Amygdala (tissue), 56 donors: ENCODE results near the gene TMCC2.
"Not testable (repeated sequence)": the region's sequence is repeated elsewhere in the genome, so short reads cannot be mapped to it uniquely, and the experiment has no call there.

ENCODE experiments used
- DNase-seq, 56 donors: peaks; one replicate each; lab custom pipeline; 2025; lab: John Stamatoyannopoulos, UW

The TMCC2 gene, protein sequence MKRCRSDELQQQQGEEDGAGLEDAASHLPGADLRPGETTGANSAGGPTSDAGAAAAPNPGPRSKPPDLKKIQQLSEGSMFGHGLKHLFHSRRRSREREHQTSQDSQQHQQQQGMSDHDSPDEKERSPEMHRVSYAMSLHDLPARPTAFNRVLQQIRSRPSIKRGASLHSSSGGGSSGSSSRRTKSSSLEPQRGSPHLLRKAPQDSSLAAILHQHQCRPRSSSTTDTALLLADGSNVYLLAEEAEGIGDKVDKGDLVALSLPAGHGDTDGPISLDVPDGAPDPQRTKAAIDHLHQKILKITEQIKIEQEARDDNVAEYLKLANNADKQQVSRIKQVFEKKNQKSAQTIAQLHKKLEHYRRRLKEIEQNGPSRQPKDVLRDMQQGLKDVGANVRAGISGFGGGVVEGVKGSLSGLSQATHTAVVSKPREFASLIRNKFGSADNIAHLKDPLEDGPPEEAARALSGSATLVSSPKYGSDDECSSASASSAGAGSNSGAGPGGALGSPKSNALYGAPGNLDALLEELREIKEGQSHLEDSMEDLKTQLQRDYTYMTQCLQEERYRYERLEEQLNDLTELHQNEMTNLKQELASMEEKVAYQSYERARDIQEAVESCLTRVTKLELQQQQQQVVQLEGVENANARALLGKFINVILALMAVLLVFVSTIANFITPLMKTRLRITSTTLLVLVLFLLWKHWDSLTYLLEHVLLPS

DNA sequence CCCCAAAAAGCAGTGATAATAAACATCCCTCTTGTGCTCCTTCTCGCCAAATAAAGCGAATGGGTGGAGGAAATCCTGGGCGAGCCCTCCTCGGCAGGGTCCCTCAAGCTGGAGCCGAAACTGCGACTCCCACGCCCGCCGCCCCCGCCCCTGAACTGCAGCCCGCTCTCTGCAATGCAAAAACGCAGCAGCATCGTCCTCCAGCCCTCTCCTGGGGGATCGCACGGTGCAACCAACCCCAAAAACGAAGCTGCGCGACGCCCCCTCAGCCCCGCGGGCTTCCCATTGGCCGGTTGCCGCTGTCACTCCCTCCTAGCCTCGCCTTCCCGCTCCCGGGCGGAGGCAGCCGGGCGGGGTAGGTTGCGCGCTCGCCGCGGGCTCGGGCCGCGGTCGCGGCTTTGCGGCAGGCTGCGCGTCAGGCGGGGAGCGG is at the start of gene TMCC2:
Gene TMCC2, plus strand, starts transcription at position 363 of the 430 bp plus-strand sequence. CDS start 619 bp downstream, outside the sequence.
- DNase-seq = peak in 55 of 56 donors; percentile 47 to 97 (median 90)

DNA sequence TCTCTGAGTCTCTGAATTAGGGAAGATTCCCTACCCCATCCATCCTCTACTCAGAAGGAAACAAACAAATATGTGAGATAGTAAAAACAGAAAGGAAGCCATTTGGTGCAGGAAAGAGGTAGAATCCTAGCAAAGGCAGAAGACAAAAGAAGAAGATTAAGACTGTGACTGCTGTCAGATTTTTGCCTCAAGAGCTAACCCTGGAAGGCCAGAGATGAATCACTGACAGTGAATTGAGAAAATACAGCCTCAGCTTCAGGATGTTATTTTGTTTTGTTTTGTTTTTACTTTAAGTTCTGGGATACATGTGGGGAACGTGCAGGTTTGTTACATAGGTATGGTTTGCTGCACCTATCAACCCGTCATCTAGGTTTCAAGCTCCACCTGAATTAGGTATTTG is 47.9 kb upstream of the TMCC2 start:
- DNase-seq = no peak

DNA sequence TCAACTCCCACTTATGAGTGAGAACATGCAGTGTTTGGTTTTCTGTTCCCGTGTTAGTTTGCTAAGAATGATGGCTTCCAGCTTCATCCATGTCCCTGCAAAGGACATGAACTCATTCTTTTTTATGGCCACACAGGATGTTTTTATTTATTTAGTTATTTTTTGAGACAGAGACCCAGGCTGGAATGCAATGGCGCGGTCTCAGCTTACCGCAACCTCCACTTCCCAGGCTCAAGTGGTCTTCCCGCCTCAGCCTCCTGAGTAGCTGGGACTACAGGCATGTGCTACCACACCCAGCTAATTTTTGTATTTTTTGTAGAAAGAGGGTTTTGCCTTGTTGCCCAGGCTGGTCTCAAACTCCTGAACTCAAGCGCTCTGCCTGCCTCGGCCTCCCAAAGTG is 47.4 kb upstream of the TMCC2 start:
- not testable (repeated sequence) for DNase-seq

DNA sequence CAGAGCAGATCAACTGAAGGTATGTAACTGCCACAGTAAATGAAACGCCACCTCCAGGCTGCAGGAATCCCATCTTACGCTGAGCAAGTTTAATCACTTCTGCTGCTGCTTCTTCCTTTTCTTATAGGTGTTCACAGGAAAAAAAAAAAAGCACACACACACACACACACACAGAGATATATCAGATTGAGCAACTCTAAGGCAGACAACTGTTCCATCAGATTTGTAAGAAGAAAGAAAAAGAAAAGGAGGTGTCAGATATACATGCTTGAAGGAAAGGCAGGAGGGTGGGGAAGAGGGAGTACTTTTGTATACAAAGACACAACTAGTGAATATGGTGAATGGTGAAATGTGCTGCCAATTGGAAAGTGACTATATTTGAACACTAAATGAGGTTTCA is 44.8 kb upstream of the TMCC2 start:
- DNase-seq = no peak

DNA sequence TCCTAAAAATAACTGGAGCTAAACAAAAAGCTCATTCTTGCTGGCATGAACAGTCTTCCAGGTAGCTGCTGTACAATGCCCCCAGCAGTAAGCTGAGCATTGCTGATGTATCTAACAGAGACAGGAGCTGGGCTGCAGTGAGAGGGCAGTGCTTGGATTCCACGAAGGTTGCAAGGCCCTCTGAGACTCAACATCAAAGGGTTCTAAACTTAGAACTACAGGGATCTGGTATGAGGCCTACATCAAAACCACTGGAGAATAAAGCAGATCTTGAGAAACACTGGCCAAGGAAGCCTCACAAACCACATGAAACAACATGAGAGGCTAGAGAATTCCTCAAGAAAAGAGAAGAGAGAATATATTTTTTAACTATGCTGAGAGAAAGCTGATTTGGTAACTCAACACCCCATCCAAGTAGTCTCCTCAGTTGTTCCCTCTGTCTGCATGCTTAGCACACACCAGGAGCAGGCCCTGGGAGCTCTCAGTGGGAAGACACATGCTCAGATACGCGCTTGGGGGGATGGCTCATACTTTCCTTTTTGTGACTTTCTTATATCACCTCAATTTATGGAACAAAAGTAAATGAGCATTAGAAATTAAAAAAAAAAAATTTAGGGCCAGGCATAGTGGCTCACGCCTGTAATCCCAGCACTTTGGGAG is 43.9 kb upstream of the TMCC2 start:
- peak in 1 of 56 donors; percentile 16 for DNase-seq

DNA sequence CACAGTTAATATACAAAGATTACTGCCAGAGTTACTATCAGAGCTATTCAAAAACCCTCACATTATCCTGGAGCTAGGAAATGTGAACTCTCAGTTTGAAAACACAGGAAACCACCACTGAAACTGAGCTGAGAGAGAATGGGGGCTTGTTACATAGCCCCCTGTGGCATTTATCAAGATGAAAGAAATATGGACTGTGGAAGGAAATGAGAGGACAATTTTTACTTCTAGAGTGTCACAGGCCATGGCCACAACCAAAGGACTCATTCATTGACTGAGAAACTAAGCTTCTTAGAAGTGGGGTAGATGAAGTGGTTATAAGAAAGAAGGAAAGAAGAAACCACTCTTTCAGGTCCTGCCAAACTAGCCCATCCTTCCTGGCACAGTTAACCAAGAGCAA is 41.6 kb upstream of the TMCC2 start:
- no peak for DNase-seq

DNA sequence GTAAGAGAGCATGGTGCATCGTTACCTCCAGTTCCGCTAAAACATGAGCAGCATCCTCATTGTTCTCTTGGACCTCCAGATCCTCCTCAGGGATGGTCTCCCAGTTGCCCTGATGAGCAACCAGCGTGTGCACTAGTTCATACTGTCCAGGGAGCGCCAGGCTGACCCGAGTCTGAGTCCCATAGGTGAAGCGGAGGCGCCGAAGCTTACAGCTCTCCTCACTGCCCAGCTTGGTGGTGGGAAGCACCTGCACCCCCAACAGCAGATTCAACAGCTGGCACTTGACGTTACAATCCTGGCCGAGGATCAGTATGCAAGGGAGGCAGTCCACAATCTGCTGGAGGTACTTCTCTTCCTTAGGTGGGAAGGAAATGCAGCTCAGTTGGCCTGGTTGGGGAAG is 40.3 kb upstream of the TMCC2 start:
- DNase-seq = no peak

DNA sequence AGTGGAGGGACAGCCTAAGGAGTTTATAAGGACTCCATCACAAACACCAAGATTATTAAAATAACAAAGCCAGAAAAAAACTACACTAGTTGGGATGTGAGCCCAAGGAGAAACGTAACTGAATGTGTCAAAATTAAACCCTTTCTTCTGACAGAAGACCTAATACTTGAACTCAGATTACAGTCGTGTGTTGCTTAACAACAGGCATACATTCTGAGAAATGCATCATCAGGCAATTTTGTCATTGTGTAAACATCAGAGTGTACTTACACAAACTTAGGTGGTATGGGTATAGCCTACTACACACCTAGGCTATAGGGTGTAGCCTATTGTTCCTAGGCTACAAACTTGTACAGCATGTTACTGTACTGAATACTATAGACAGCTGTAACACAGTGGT is 39.6 kb upstream of the TMCC2 start:
- no peak for DNase-seq

DNA sequence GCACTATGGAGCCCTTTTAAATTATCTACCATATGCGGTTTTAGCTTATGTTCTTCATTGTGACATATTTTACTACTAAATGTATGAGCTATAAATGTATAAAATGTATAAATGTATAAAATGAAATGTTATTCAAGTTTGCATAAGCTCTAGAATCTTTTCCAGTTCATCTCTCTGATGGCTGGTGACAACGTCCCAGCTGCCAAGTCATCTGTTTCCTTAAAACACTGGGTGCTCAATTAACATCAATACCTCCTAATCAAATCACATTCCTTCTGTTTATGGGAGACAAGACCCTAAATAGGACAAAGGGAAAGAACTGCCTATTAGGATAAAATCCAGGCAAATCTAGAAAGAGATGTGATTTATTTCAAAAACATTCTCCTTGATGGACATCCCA is 39.1 kb upstream of the TMCC2 start:
- DNase-seq = no peak

DNA sequence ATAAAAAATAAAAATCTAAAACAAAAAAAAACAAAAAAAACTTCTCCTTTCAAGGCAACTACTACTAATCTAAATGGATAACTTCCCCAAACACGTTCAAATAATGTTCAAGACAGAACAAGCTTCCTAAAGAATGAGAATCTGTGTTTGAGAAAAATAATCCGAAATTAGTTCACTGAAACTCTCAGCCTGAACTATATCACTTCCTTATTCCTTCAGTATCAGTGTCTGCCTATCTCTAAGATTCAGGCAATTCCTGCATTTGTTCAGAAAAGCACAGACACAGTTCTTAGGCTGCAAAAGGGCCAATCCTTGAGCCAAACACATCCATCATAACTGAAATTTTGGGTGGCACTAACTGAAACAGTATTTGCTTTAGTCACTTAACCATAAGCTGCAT is 38.6 kb upstream of the TMCC2 start:
- no peak for DNase-seq

DNA sequence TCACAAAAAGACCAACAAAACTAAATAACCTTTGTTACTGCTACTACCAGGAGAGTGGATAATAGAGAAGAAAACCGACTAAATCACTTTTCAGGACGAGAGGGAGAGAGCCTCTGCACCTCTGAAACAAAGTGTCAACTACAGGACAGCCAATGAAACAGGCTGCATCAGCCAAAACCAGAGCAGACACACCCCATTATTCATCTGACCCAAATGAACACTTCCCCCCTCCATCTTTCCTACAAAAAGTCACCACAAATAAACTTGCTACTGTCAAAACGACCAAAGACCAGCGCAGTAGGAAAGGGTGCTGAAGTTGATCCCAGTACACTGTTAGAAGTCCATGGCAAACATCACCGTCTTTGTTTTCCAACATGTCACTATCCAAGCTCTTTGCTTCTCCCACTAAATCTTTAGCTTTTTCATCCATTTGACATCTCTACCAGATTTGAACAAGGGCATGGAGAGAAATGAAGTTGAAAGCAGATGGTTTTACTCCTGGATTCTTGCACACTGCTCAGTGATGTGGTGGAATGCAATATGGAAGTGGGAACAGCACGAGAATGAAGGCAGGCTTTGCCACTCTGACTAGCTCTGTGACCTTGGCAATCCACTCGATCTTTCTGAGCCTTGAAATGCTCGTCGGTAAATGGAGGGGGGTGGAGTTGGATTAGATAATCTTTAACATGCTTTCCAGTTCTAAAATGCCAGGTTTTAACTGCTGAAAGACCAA is 36.7 kb upstream of the TMCC2 start:
- DNase-seq = no peak

DNA sequence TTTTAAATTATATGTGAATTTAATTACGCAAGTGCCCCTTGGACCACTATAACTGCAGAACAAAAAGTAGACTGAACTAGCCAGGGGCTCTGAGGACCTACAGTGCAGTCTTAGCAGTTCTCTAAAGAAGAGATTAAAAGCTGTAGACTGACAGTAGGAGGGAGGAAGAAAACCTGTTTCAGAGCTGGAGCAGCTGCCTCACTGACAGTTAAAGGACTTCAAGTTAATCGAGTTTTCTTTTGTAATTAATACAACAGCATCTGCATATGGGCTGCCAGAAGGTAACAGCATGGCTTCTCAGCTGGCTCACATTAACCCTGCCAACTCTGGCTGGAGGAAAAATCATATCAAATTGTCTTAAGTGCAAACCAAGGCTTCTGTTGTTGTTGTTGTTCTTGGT is 36.1 kb upstream of the TMCC2 start:
- no peak for DNase-seq

DNA sequence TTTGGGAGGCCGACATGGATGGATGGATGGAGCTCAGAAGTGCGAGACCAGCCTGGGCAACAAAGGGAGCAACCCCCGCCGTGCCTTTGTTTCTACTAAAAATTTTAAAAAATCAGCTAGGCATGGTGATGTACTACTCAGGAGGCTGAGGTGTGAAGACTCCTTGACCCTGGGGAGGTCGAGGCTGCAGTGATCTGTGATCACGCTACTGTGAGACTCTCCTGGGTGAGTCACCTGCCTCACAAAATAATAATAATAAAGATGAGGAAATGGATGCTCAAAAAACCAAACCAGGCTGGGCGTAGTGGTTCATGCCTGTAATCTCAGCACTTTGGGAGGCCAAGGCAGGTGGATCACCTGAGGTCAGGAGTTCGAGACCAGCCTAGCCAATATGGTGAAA is 35.5 kb upstream of the TMCC2 start:
- DNase-seq = no peak

DNA sequence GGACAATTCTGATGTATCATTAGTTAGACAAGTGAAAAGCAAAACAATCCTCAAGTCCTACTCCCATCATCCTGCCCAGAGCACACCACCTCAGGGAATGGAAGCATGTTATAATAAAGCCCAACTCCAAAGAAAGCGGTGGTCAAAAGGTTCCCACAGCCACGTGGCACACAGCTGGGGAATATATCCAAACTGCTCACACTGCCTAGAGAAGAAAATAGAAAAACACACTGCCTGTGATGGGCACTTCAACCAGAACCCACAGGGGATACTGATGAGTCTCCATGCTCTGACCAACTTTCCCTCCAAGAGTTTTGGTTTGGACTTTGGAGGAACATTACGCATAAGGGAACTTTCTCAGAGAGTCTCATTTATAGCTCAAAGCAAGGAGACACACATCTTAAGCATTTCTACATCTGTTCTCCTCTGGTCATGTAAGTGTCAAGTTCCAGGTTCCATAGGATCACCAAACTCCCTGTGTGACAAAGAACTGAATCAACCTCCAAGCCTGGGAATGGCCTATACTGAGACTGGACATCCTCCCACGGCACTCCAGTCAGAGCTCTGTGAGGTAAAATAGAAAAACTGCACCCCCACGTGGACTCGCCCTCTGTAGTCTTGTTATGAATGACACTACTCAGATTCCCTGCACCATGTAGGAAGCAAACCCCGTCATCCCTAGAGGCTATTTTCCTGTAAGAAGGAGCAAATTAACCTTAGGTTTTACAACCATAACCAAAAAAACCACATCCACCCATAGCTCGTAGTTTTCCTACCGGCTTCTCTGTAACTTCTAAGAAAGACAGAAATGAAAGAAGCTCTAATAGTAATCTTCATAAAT is 28.4 kb upstream of the TMCC2 start:
- peak in 4 of 56 donors; percentile 9 to 24 (median 10) for DNase-seq

DNA sequence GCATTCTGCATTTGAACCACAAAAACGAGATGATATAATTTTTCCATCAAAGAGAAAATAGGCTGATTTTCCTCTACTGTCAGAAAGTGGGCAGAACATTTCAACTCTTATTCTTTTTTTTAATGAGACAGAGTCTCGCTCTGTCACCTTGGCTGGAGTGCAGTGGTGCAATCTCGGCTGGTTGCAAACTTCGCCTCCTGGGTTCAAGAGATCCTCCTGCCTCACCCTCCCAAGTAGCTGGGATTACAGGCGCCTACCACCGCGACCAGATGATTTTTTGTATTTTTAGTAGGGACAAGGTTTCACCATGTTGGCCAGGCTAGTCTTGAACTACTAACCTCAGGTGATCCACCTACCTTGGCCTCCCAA is 27.8 kb upstream of the TMCC2 start:
- no peak for DNase-seq

DNA sequence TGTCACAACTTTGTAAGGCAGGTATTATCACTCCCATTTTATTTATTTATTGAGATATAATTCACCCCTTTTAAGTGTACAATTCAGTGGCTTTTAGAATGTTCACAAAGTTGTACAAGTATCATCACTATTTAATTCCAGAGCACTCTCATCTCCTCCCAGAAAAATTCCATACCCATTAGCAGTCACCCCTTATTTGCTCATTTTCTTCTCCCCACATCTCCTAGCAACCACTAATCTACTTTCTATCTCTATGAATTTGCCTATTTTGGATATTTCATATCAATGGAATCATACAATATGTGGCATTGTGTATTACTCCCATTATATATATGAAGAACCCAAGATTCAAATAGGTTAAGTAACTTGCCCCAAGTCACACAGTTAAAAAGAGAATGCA is 23.2 kb upstream of the TMCC2 start:
- no peak for DNase-seq

DNA sequence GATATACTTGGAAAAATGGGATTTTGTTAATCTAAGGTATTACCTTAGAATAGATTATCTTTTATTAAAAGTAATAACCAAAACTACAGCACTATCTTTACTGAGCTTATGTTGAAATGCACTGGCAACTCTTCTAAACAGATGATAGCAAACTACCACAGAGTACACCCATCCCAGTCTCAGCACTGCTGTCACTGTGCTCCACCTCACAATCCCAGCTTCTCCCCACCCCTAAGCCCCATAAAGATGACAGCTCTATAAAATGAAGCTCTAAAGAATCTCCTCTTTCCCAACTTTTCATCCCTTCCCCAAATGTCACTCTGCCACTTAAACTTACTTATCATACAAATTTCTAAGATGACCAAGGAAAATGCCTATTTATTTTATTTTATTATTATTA is 22.7 kb upstream of the TMCC2 start:
- no peak for DNase-seq

DNA sequence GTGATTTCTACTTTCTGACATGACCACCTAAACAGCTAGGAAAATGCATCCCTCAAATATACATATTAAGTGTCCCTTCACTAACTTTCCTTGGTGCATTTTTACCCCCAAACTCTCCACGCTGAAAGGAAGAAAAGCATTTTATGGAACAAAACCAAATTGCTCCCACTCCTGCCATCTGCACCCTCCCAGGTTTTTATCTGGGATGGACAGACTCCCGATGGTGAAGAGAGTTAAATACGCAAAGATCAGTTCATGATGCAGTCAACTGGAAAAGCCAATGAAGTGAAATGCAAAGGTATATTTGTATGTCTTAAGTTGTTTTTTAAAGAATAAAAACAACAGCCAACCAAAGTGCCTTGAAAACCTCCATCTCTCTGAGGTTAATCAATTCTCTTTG is 18.9 kb upstream of the TMCC2 start:
- DNase-seq = no peak

DNA sequence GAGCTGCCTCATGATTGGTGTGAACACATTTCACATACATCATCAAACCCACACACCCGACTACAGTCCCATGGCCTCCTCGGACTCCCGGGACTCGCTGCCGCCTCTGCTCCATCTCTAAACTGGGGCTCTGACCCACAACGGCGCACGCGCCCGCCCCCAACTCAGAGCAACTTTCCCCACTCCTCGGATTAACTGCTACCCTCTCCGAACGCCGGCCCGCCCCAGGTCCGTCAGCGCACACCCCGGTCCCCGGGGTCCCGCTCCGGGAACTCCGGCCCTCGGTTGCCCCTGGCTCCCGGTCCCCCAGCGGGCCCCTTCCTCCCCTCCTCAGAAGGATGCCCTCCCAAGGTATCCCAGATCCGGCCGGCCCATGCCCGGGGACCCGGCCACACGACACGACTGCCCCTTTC is 17.0 kb upstream of the TMCC2 start:
- DNase-seq = peak in 8 of 56 donors; percentile 54 to 72 (median 62)
